ENCODE results near the gene DYRK1B.

- TF ChIP-seq CTCF (IDR thresholded peaks at IDR 0.05) = no peak
- TF ChIP-seq POLR2AphosphoS5 (IDR thresholded peaks at IDR 0.05; ENCODE audit: low read depth, low read length) = no peak
- TF ChIP-seq SIN3A (IDR thresholded peaks at IDR 0.05; ENCODE audit: borderline replicate concordance, insufficient read depth, low read depth, low read length) = no peak
- no peak for TF ChIP-seq TCF7L2 (IDR thresholded peaks at IDR 0.05; ENCODE audit: low read depth, low read length)
- TF ChIP-seq REST (IDR thresholded peaks at IDR 0.05; ENCODE audit: insufficient read depth in 1 of 2, low read depth in 2 of 2, low read length in 1 of 2) = no peak
These were observed 37.9 kb downstream of the DYRK1B start for GRCh38 chr19:39796000-39796498.

All from Panc1 (cell line).